Neural cell (in vitro differentiated cells): ENCODE results near the gene CXCL10.

ENCODE experiments used
- CTCF ChIP-seq: fragments of 450-650 bp; IDR thresholded peaks from 2 replicates; pipeline ENCODE4 v1.5.1; 2014; ENCODE audit warnings: antibody characterized with exemption, mild to moderate bottlenecking, moderate library complexity; ENCODE audit not compliant: poor library complexity, severe bottlenecking
- EP300 ChIP-seq: fragments of 450-650 bp; conservative IDR thresholded peaks from 2 replicates; pipeline ENCODE4 v1.6.1; 2014; ENCODE audit warnings: antibody characterized with exemption, mild to moderate bottlenecking, moderate library complexity; ENCODE audit not compliant: poor library complexity, severe bottlenecking
- MXI1 ChIP-seq: fragments of 450-650 bp; conservative IDR thresholded peaks from 2 replicates; pipeline ENCODE4 v1.6.1; 2014; ENCODE audit warnings: antibody characterized with exemption, mild to moderate bottlenecking; ENCODE audit not compliant: poor library complexity, severe bottlenecking
- POLR2AphosphoS5 ChIP-seq: IDR thresholded peaks from 2 replicates; pipeline ENCODE4 v1.6.1; 2012

GRCh38 chr4:76036855-76037254, 13.6 kb upstream of the CXCL10 start:
- TF ChIP-seq CTCF (no peak), EP300 (no peak), MXI1 (no peak), POLR2AphosphoS5 (no peak)
